ENCODE measurements around the gene XXYLT1.
"Not testable (repeated sequence)": the region's sequence is repeated elsewhere in the genome, so short reads cannot be mapped to it uniquely, and the experiment has no call there.

XXYLT1 gene

GRCh38 chr3:195096053-195096452 lies 174.9 kb downstream of the XXYLT1 start:
- Histone ChIP-seq H3K27ac (ENCODE audit: low read length) (no peak overlapping the region), H3K4me1 (ENCODE audit: control insufficient read depth, insufficient read depth, low read length) (no peaks in the 10 kb centered on the region), H3K36me3 (ENCODE audit: control insufficient read depth in 2 of 2, insufficient read depth in 2 of 2, low read length in 2 of 2) (no peaks in the 10 kb centered on the region), H3K4me3 (ENCODE audit: low read length in 2 of 2) (no peak overlapping the region), H3K9me3 (ENCODE audit: control insufficient read depth in 2 of 2, low read length in 2 of 2) (no peaks in the 10 kb centered on the region), H3K27me3 (ENCODE audit: control insufficient read depth in 1 of 2, insufficient read depth in 2 of 2, low read length in 2 of 2) (no peaks in the 10 kb centered on the region), H3K9ac (ENCODE audit: low read length in 2 of 2) (no peak overlapping the region)

GRCh38 chr3:195095704-195096036 lies 175.3 kb downstream of the XXYLT1 start:
- Histone ChIP-seq H3K36me3 (ENCODE audit: control insufficient read depth in 2 of 2, insufficient read depth in 2 of 2, low read length in 2 of 2) (no peaks in the 10 kb centered on the region), H3K27ac (ENCODE audit: low read length) (no peak overlapping the region), H3K9ac (ENCODE audit: low read length in 2 of 2) (no peak overlapping the region), H3K9me3 (ENCODE audit: control insufficient read depth in 2 of 2, low read length in 2 of 2) (no peaks in the 10 kb centered on the region), H3K4me1 (ENCODE audit: control insufficient read depth, insufficient read depth, low read length) (no peaks in the 10 kb centered on the region), H3K27me3 (ENCODE audit: control insufficient read depth in 1 of 2, insufficient read depth in 2 of 2, low read length in 2 of 2) (no peaks in the 10 kb centered on the region), H3K4me3 (ENCODE audit: low read length in 2 of 2) (no peak overlapping the region)

GRCh38 chr3:195095035-195095703 lies 175.8 kb downstream of the XXYLT1 start:
- Histone ChIP-seq H3K9ac (ENCODE audit: low read length in 2 of 2) (no peak overlapping the region), H3K27ac (ENCODE audit: low read length) (no peak overlapping the region)

DNA sequence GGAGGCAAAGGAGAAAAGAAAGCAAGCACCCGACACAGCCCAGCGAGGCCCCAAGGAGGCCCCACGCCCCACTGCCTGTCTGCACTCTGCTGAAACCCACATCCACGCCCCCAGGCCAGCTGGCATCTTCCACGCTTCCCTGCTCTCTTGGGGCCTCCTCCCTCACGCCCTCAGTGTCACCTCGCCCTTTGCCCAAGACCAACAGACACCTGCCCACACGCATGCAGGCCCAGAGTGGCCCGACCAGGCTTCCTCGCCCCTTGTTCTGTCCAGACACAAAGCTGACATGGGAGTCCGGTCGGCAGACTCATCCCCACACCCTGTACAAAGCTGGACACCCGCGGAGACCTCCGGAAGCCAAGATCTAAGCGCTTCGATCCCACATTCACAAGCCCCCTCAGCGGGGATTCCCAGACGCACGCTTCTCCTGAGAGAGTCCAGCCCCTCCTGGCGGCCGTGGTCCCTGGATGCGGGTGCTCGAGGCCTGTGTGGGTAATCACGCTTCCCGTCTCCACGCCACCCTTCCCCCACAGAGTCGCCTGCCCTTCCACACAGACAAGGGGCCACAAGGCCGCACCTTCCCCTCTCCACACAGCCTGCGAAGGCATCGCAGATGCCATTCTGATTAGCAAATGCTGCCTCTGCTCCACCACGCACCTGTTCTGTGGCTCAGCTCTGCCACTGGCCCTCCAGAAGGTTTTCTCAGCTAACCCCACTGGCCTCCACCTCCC lies 176.6 kb downstream of the XXYLT1 start:
- H3K36me3 ChIP-seq (ENCODE audit: control insufficient read depth in 2 of 2, insufficient read depth in 2 of 2, low read length in 2 of 2): no peaks in the 10 kb centered on the region

More at GRCh38 chr3:195095035-195095703, 175.8 kb downstream of the XXYLT1 start:
- no peaks in the 10 kb centered on the region for H3K36me3 ChIP-seq (ENCODE audit: control insufficient read depth in 2 of 2, insufficient read depth in 2 of 2, low read length in 2 of 2)
- H3K4me3 ChIP-seq (ENCODE audit: low read length in 2 of 2): no peak overlapping the region
- no peaks in the 10 kb centered on the region for H3K27me3 ChIP-seq (ENCODE audit: control insufficient read depth in 1 of 2, insufficient read depth in 2 of 2, low read length in 2 of 2)
- no peaks in the 10 kb centered on the region for H3K4me1 ChIP-seq (ENCODE audit: control insufficient read depth, insufficient read depth, low read length)
- H3K9me3 ChIP-seq (ENCODE audit: control insufficient read depth in 2 of 2, low read length in 2 of 2): no peaks in the 10 kb centered on the region

DNA sequence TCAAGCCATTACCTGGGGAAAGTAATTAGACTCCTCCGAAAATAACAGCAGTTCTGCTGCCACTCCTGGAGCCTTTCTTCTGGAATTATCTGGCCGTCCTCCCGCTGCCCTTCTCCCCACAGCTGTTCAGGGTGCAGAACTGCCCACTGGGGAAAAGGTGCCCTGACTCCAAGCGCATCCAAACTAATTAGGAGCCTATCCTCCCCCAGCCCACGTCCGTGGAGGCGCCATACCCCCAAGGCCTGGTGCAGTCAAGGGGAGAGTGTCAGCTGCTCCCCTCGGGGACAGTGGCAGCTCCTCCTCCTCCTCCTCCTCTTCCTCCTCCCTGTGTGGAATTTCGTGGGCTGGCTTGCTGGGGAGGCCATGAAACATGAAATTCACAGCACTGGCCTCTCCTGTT lies 177.2 kb downstream of the XXYLT1 start:
- no peak overlapping the region for H3K27ac ChIP-seq (ENCODE audit: low read length)
- no peaks in the 10 kb centered on the region for H3K27me3 ChIP-seq (ENCODE audit: control insufficient read depth in 1 of 2, insufficient read depth in 2 of 2, low read length in 2 of 2)
- H3K36me3 ChIP-seq (ENCODE audit: control insufficient read depth in 2 of 2, insufficient read depth in 2 of 2, low read length in 2 of 2): no peaks in the 10 kb centered on the region
- no peaks in the 10 kb centered on the region for H3K4me1 ChIP-seq (ENCODE audit: control insufficient read depth, insufficient read depth, low read length)
- H3K4me3 ChIP-seq (ENCODE audit: low read length in 2 of 2): no peak overlapping the region
- H3K9me3 ChIP-seq (ENCODE audit: control insufficient read depth in 2 of 2, low read length in 2 of 2): no peaks in the 10 kb centered on the region
- no peak overlapping the region for H3K9ac ChIP-seq (ENCODE audit: low read length in 2 of 2)

More for the DNA sequence above, 176.6 kb downstream of the XXYLT1 start:
- Histone ChIP-seq H3K9ac (ENCODE audit: low read length in 2 of 2) (no peak overlapping the region), H3K4me1 (ENCODE audit: control insufficient read depth, insufficient read depth, low read length) (no peaks in the 10 kb centered on the region), H3K9me3 (ENCODE audit: control insufficient read depth in 2 of 2, low read length in 2 of 2) (no peaks in the 10 kb centered on the region), H3K4me3 (ENCODE audit: low read length in 2 of 2) (no peak overlapping the region), H3K27ac (ENCODE audit: low read length) (no peak overlapping the region), H3K27me3 (ENCODE audit: control insufficient read depth in 1 of 2, insufficient read depth in 2 of 2, low read length in 2 of 2) (no peaks in the 10 kb centered on the region)

DNA sequence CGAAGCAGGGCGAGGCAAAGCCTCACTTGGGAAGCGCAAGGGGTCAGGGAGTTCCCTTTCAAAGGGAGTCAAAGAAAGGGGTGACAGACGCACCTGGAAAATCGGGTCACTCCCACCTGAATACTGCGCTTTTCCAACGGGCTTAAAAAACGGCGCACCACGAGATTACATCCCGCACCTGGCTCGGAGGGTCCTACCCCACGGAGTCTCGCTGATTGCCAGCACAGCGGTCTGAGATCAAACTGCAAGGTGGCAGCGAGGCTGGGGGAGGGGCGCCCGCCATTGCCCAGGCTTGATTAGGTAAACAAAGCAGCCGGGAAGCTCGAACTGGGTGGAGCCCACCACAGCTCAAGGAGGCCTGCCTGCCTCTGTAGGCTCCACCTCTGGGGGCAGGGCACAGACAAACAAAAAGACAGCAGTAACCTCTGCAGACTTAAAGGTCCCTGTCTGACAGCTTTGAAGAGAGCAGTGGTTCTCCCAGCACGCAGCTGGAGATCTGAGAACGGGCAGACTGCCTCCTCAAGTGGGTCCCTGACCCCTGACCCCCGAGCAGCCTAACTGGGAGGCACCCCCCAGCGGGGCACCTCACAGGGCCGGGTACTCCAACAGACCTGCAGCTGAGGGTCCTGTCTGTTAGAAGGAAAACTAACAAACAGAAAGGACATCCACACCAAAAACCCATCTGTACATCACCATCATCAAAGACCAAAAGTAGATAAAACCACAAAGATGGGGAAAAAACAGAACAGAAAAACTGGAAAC lies 182.9 kb downstream of the XXYLT1 start:
- not testable (repeated sequence) for H3K27ac ChIP-seq (ENCODE audit: low read length); H3K9ac ChIP-seq (ENCODE audit: low read length in 2 of 2); H3K27me3 ChIP-seq (ENCODE audit: control insufficient read depth in 1 of 2, insufficient read depth in 2 of 2, low read length in 2 of 2); H3K4me3 ChIP-seq (ENCODE audit: low read length in 2 of 2); H3K4me1 ChIP-seq (ENCODE audit: control insufficient read depth, insufficient read depth, low read length); H3K9me3 ChIP-seq (ENCODE audit: control insufficient read depth in 2 of 2, low read length in 2 of 2); H3K36me3 ChIP-seq (ENCODE audit: control insufficient read depth in 2 of 2, insufficient read depth in 2 of 2, low read length in 2 of 2)

- Histone ChIP-seq H3K4me3 (ENCODE audit: low read length in 2 of 2) (no peak overlapping the region), H3K9ac (ENCODE audit: low read length in 2 of 2) (no peak overlapping the region), H3K27ac (ENCODE audit: low read length) (no peak overlapping the region), H3K27me3 (ENCODE audit: control insufficient read depth in 1 of 2, insufficient read depth in 2 of 2, low read length in 2 of 2) (no peaks in the 10 kb centered on the region), H3K4me1 (ENCODE audit: control insufficient read depth, insufficient read depth, low read length) (peaks cover under 1% of the 10 kb centered on the region), H3K9me3 (ENCODE audit: control insufficient read depth in 2 of 2, low read length in 2 of 2) (no peaks in the 10 kb centered on the region), H3K36me3 (ENCODE audit: control insufficient read depth in 2 of 2, insufficient read depth in 2 of 2, low read length in 2 of 2) (no peaks in the 10 kb centered on the region)
Measured at GRCh38 chr3:195087328-195087727, 183.6 kb downstream of the XXYLT1 start.

DNA sequence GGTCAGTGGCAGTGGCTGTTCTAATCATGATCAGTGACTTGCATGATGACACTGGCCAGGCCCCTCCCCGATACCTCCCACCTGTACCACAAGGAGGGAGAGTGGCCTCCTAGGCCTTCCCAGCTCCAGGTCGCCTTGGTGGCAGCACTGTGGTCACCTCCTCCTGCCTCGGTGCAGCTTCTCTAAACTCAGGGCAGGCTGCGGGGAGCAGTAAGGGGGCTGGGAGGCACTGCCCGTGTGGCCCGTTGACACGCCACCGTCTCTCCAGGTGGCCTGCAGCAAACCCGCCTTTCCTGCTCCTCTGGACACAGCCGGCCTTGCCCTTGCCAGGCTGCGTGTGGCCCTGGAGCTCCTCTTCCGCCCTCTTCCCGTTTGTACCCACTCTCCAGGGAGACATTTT lies 184.1 kb downstream of the XXYLT1 start:
- H3K4me3 ChIP-seq (ENCODE audit: low read length in 2 of 2): no peak overlapping the region
- H3K27ac ChIP-seq (ENCODE audit: low read length): no peak overlapping the region
- no peak overlapping the region for H3K9ac ChIP-seq (ENCODE audit: low read length in 2 of 2)
- H3K36me3 ChIP-seq (ENCODE audit: control insufficient read depth in 2 of 2, insufficient read depth in 2 of 2, low read length in 2 of 2): no peaks in the 10 kb centered on the region
- H3K27me3 ChIP-seq (ENCODE audit: control insufficient read depth in 1 of 2, insufficient read depth in 2 of 2, low read length in 2 of 2): no peaks in the 10 kb centered on the region
- H3K9me3 ChIP-seq (ENCODE audit: control insufficient read depth in 2 of 2, low read length in 2 of 2): no peaks in the 10 kb centered on the region
- peaks cover 5% of the 10 kb centered on the region for H3K4me1 ChIP-seq (ENCODE audit: control insufficient read depth, insufficient read depth, low read length)

DNA sequence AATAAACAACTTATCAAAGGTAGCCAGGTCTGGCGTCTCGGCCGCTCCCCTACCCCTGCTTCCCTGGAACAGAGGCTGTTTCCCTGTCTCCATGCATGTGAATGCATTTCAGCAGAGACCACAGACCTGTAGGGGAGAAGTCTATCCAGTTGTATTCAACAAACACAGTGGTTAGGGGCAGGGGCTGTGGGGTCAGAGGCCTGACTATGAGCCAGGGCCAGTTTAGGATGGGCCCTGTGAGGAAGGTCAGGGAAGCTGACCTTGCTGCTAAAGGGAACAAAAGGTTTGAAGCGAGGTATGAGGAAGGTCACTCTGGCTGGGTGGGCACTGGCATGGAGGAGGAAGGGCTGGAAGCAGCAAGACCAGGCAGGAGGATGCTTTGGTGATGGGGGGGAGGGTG lies 184.6 kb downstream of the XXYLT1 start:
- H3K4me1 ChIP-seq (ENCODE audit: control insufficient read depth, insufficient read depth, low read length): peaks cover 10% of the 10 kb centered on the region
- H3K36me3 ChIP-seq (ENCODE audit: control insufficient read depth in 2 of 2, insufficient read depth in 2 of 2, low read length in 2 of 2): no peaks in the 10 kb centered on the region
- H3K9ac ChIP-seq (ENCODE audit: low read length in 2 of 2): no peak overlapping the region
- H3K4me3 ChIP-seq (ENCODE audit: low read length in 2 of 2): no peak overlapping the region
- no peak overlapping the region for H3K27ac ChIP-seq (ENCODE audit: low read length)
- H3K27me3 ChIP-seq (ENCODE audit: control insufficient read depth in 1 of 2, insufficient read depth in 2 of 2, low read length in 2 of 2): no peaks in the 10 kb centered on the region
- no peaks in the 10 kb centered on the region for H3K9me3 ChIP-seq (ENCODE audit: control insufficient read depth in 2 of 2, low read length in 2 of 2)

GRCh38 chr3:195085356-195086130 lies 185.4 kb downstream of the XXYLT1 start:
- Histone ChIP-seq H3K4me1 (ENCODE audit: control insufficient read depth, insufficient read depth, low read length) (peaks cover 15% of the 10 kb centered on the region), H3K9ac (ENCODE audit: low read length in 2 of 2) (no peak overlapping the region), H3K27ac (ENCODE audit: low read length) (no peak overlapping the region), H3K27me3 (ENCODE audit: control insufficient read depth in 1 of 2, insufficient read depth in 2 of 2, low read length in 2 of 2) (no peaks in the 10 kb centered on the region), H3K9me3 (ENCODE audit: control insufficient read depth in 2 of 2, low read length in 2 of 2) (no peaks in the 10 kb centered on the region), H3K4me3 (ENCODE audit: low read length in 2 of 2) (no peak overlapping the region), H3K36me3 (ENCODE audit: control insufficient read depth in 2 of 2, insufficient read depth in 2 of 2, low read length in 2 of 2) (no peaks in the 10 kb centered on the region)

Data from stomach smooth muscle (tissue), 2 donors.